Measurements from ENCODE around the gene FNBP1L. TPM values are rescaled to one million over a fixed set of nuclear protein-coding genes. Genes with fewer than 3 reads are reported as not detected.

The FNBP1L gene
- total and polyA plus RNA-seq, 2 of the 8 experiments (the other 6 are each of a cell fraction or from before 2014, with no cell fraction given), result 48.9 to 95.9 TPM

- no peak overlapping the region for H3K4me2 ChIP-seq (ENCODE audit: insufficient read depth in 1 of 2, low read depth in 2 of 2, low read length in 2 of 2)
- no peak for TF ChIP-seq TEAD4 (IDR thresholded peaks at IDR 0.05; ENCODE audit: low read depth, low read length)
- no peak for TF ChIP-seq SP1 (IDR thresholded peaks at IDR 0.05; ENCODE audit: low read depth, low read length)
- no peak for TF ChIP-seq POLR2A (IDR thresholded peaks at IDR 0.05; ENCODE audit: control extremely low read depth in 1 of 2, low read depth in 2 of 2, low read length in 2 of 2)
- no peak for TF ChIP-seq BRCA1 (IDR thresholded peaks at IDR 0.05; ENCODE audit: low read depth, low read length)
- H2BK12ac ChIP-seq (ENCODE audit: low read depth, low read length), result no peak overlapping the region
- no peak overlapping the region for H4K91ac ChIP-seq (replicated peaks; ENCODE audit: insufficient read length, low read length)
- H4K8ac ChIP-seq (ENCODE audit: extremely low read depth, insufficient read depth, low read length), result no peak overlapping the region
- no peak overlapping the region for H2BK5ac ChIP-seq (ENCODE audit: low read depth, low read length)
- ChIA-PET POLR2A (ENCODE audit: partially characterized antibody) (no interaction called here), CTCF (ENCODE audit: partially characterized antibody) (interaction anchor here (0.9 kb wide), 1 partner anchor 189 kb away, joined by 3 read pairs; no protein-coding TSS in a partner anchor)
- peaks cover 0 to 6% (median 2%) of the 10 kb centered on the region in 4 experiments; a peak in 2 of 7 replicates for H3K4me1 ChIP-seq (replicated peaks in 1 of 4; ENCODE audit: control insufficient read depth in 3 of 4, insufficient read depth in 4 of 4, low read length in 3 of 4)
- H4K5ac ChIP-seq (ENCODE audit: insufficient read length, low read depth, low read length), result no peak overlapping the region
- no peak overlapping the region for H2BK120ac ChIP-seq (replicated peaks; ENCODE audit: low read depth, low read length)
- H3K23ac ChIP-seq (ENCODE audit: insufficient read length), result no peak overlapping the region
- no peaks in the 10 kb centered on the region for H3K23me2 ChIP-seq (ENCODE audit: low read depth, low read length)
- no peak overlapping the region for H3K27ac ChIP-seq (ENCODE audit: low read depth, low read length)
- no peak overlapping the region for H2BK20ac ChIP-seq (ENCODE audit: low read length)
- no peaks in the 10 kb centered on the region; the same call in 1 of the 2 replicates for H3K79me1 ChIP-seq (ENCODE audit: low read depth, low read length)
- H3K18ac ChIP-seq (ENCODE audit: extremely low read depth, low read length), result no peak overlapping the region
- no peaks in the 10 kb centered on the region for H3K27me3 ChIP-seq (replicated peaks in 1 of 4; ENCODE audit: control insufficient read depth in 3 of 4, extremely low read depth in 1 of 4, insufficient read depth in 3 of 4, low read length in 3 of 4)
- FAIRE-seq (no peak), DNase-seq (ENCODE audit: low read depth in 1 of 2, low spot score in 2 of 2) (no peak)
- no peak overlapping the region for H2AK5ac ChIP-seq (ENCODE audit: low read depth, low read length)
- H2AFZ ChIP-seq (ENCODE audit: low read length), result no peak overlapping the region
- H3K79me2 ChIP-seq (ENCODE audit: control insufficient read depth in 1 of 2, insufficient read depth in 2 of 2, low read length in 2 of 2), result peaks cover 19 to 100% of the 10 kb centered on the region in 2 experiments
- H2BK15ac ChIP-seq (ENCODE audit: low read length), result no peak overlapping the region
- no peak overlapping the region for H3K4ac ChIP-seq (replicated peaks; ENCODE audit: insufficient read length, low read depth, low read length)
- H3K9me3 ChIP-seq (ENCODE audit: insufficient read depth in 2 of 2, low read depth in 1 of 2, low read length in 1 of 2), result no peaks in the 10 kb centered on the region
- no peak overlapping the region for H3K14ac ChIP-seq (ENCODE audit: insufficient read length)
- H3K56ac ChIP-seq (replicated peaks; ENCODE audit: insufficient read length, low read depth, low read length), result no peak overlapping the region
- peaks cover 0 to 2% (median 0%) of the 10 kb centered on the region in 4 experiments; a peak in 1 of 8 replicates for H3K36me3 ChIP-seq (ENCODE audit: control insufficient read depth in 2 of 4, insufficient read depth in 4 of 4, low read length in 3 of 4)
- H3K4me3 ChIP-seq (ENCODE audit: extremely low read depth in 1 of 4, insufficient read depth in 2 of 4, low read depth in 3 of 4, low read length in 4 of 4), result no peak overlapping the region
- no peak overlapping the region for H3K9ac ChIP-seq (replicated peaks in 1 of 4; ENCODE audit: extremely low read depth in 1 of 4, low read depth in 3 of 4, low read length in 3 of 4)
- H4K20me1 ChIP-seq (replicated peaks in 1 of 2; ENCODE audit: control insufficient read depth in 1 of 2, insufficient read depth in 2 of 2, low read length in 2 of 2), result peaks cover 8% of the 10 kb centered on the region in 2 experiments
These were observed 42.4 kb downstream of the FNBP1L start for GRCh38 chr1:93490357-93490756.

Data from H1 (cell line).